ENCODE results near the gene RAD52. TPM values are rescaled to one million over a fixed set of nuclear protein-coding genes. Genes with fewer than 3 reads are reported as not detected.

RAD52 gene
- polyA plus RNA-seq, 2 of the 4 experiments (the other 2 are of a cell fraction), result 12.9 to 29.6 TPM

DNA sequence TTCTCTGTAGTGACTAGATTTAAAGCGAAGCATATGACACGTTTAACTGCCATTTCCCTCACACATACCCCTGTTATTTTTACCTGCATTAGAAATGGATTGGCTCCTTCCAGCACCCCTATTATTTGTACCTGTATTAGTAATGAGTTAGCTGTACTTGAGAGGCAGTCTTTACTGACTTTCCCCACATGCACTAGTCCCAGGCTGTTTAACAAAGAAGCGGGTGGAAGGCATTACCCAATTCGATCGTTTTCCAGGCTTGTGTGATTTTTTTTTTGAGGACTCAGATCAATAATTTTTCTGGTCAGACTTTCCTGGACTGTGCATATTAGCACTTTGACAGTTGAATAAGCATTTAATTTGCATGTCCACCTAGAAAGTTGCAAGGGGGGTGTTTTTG lies 46.4 kb downstream of the RAD52 start (continued):
- TF ChIP-seq CEBPB (IDR thresholded peaks at IDR 0.05), result no peak
- no peak for TF ChIP-seq HDAC2 (IDR thresholded peaks at IDR 0.05)
- TF ChIP-seq, protein P1, sequence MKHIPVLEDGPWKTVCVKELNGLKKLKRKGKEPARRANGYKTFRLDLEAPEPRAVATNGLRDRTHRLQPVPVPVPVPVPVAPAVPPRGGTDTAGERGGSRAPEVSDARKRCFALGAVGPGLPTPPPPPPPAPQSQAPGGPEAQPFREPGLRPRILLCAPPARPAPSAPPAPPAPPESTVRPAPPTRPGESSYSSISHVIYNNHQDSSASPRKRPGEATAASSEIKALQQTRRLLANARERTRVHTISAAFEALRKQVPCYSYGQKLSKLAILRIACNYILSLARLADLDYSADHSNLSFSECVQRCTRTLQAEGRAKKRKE (CRISPR knock-in tag; IDR thresholded peaks at IDR 0.05; ENCODE audit: low read depth), result no peak
- TF ChIP-seq TFCP2L1 (CRISPR knock-in tag; IDR thresholded peaks at IDR 0.05), result no peak

DNA sequence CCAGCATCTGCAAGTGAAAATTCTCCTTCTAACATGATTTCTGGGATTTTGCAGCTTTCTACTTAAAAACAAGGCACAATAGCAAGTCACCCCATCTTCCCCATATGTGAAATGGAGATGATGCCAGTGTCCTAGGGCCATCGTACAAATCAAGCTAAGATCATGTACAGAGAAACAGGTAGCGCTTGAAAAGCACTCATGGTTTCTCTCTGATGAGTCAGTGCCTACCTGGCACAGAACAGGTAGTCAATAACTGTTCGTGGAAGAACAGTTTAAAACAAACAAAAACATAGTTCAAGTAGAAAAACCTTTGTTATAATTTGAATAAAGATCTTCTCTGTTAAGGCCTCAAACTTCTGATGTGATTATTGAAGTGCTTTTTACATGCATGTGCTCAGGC lies 46.9 kb downstream of the RAD52 start:
- DNase-seq (ENCODE audit: low read depth in 1 of 2, low spot score in 1 of 2), result no peak
- POLR2A ChIA-PET, result no interaction called here
- 87% methylated on average over 3 of the region's 3 CpGs for WGBS (ENCODE audit: missing lambda C conversion rate)

DNA sequence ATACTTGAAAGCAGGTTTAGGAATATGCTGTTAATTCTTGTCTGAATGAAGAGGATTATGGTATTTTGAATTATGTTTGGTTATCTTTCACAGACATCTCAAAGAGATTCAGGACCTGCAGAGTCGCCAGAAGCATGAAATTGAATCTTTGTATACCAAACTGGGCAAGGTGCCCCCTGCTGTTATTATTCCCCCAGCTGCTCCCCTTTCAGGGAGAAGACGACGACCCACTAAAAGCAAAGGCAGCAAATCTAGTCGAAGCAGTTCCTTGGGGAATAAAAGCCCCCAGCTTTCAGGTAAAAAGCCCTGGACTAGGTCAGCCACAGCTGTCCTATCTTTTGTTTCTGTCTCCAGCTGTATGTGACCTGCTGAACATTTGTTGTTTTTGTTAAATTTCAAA lies 52.1 kb downstream of the RAD52 start:
- ChIA-PET CTCF (interaction anchor here (1.2 to 1.5 kb wide), 3 partner anchors 53 to 146 kb away, joined by 4 to 6 read pairs (median 4); partner anchors contain the start of genes RAD52 and WNK1), POLR2A (interaction anchor here (1.0 kb wide), 1 partner anchor 327 kb away, joined by 3 read pairs; no protein-coding TSS in a partner anchor)
- DNase-seq (ENCODE audit: low read depth in 1 of 2, low spot score in 1 of 2) (no peak), FAIRE-seq (no peak), ATAC-seq (no peak)
- no peaks in the 10 kb centered on the region for H3K4me1 ChIP-seq
- 87% methylated on average over 4 of the region's 4 CpGs for WGBS (ENCODE audit: missing lambda C conversion rate)
- no peak overlapping the region for H3K27ac ChIP-seq
- TF ChIP-seq RFX5 (IDR thresholded peaks at IDR 0.05) (no peak), FOXS1 (CRISPR knock-in tag; IDR thresholded peaks at IDR 0.05) (no peak), FOSL2 (IDR thresholded peaks at IDR 0.05) (no peak), FOSL2 (CRISPR knock-in tag; IDR thresholded peaks at IDR 0.05) (no peak), CEBPB (IDR thresholded peaks at IDR 0.05) (no peak), CBX2 (IDR thresholded peaks at IDR 0.05; ENCODE audit: borderline replicate concordance, low read depth) (no peak), MAZ (IDR thresholded peaks at IDR 0.05; ENCODE audit: borderline replicate concordance, low read depth, low read length) (no peak), JUNB (IDR thresholded peaks at IDR 0.05) (no peak), PHF8 (IDR thresholded peaks at IDR 0.05; ENCODE audit: borderline replicate concordance, low read depth) (no peak), RNF2 (IDR thresholded peaks at IDR 0.05; ENCODE audit: borderline replicate concordance, low read depth) (no peak), TFCP2L1 (CRISPR knock-in tag; IDR thresholded peaks at IDR 0.05) (no peak), ZC3H11A (IDR thresholded peaks at IDR 0.05) (no peak), NPAS2 (CRISPR knock-in tag; IDR thresholded peaks at IDR 0.05; ENCODE audit: borderline replicate concordance) (no peak), SMC3 (IDR thresholded peaks at IDR 0.05) (no peak), CHD2 (IDR thresholded peaks at IDR 0.05; ENCODE audit: low read length, partially characterized antibody) (no peak)
- TF ChIP-seq, protein P1 (CRISPR knock-in tag; IDR thresholded peaks at IDR 0.05; ENCODE audit: low read depth), result no peak
- TF ChIP-seq, protein P2, sequence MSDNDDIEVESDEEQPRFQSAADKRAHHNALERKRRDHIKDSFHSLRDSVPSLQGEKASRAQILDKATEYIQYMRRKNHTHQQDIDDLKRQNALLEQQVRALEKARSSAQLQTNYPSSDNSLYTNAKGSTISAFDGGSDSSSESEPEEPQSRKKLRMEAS (IDR thresholded peaks at IDR 0.05), result no peak
- TF ChIP-seq, protein P3, sequence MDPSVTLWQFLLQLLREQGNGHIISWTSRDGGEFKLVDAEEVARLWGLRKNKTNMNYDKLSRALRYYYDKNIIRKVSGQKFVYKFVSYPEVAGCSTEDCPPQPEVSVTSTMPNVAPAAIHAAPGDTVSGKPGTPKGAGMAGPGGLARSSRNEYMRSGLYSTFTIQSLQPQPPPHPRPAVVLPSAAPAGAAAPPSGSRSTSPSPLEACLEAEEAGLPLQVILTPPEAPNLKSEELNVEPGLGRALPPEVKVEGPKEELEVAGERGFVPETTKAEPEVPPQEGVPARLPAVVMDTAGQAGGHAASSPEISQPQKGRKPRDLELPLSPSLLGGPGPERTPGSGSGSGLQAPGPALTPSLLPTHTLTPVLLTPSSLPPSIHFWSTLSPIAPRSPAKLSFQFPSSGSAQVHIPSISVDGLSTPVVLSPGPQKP (IDR thresholded peaks at IDR 0.05; ENCODE audit: low read depth, low read length), result no peak
- TF ChIP-seq, protein P4, sequence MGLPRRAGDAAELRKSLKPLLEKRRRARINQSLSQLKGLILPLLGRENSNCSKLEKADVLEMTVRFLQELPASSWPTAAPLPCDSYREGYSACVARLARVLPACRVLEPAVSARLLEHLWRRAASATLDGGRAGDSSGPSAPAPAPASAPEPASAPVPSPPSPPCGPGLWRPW (IDR thresholded peaks at IDR 0.05), result no peak
- no peak overlapping the region for H3K4me3 ChIP-seq
- H3K9me3 ChIP-seq, result no peaks in the 10 kb centered on the region
- H3K4me2 ChIP-seq, result no peak overlapping the region

More for the DNA sequence above, 46.9 kb downstream of the RAD52 start:
- ATAC-seq (no peak), FAIRE-seq (no peak)
- Histone ChIP-seq H3K27ac (no peak overlapping the region), H3K4me3 (no peak overlapping the region), H3K4me1 (no peaks in the 10 kb centered on the region), H3K4me2 (no peak overlapping the region), H3K9me3 (no peaks in the 10 kb centered on the region)
- CTCF ChIA-PET, result interaction anchor here (1.1 to 3.0 kb wide), 2 partner anchors 15 to 86 kb away, joined by 3 to 11 read pairs; no protein-coding TSS in a partner anchor
- TF ChIP-seq, protein P1 (CRISPR knock-in tag; IDR thresholded peaks at IDR 0.05; ENCODE audit: low read depth), result no peak
- TF ChIP-seq ZNF302 (CRISPR knock-in tag; IDR thresholded peaks at IDR 0.05) (no peak), HOXA7 (CRISPR knock-in tag; IDR thresholded peaks at IDR 0.05) (no peak), TP53 (CRISPR knock-in tag; IDR thresholded peaks at IDR 0.05) (no peak), HEYL (CRISPR knock-in tag; IDR thresholded peaks at IDR 0.05) (no peak), KDM1A (IDR thresholded peaks at IDR 0.05; ENCODE audit: low read depth) (no peak), PHF8 (IDR thresholded peaks at IDR 0.05; ENCODE audit: borderline replicate concordance, low read depth) (no peak), CHD4 (IDR thresholded peaks at IDR 0.05; ENCODE audit: borderline replicate concordance) (no peak), EHMT2 (IDR thresholded peaks at IDR 0.05; ENCODE audit: low read depth) (no peak), ZFP36 (IDR thresholded peaks at IDR 0.05; ENCODE audit: borderline replicate concordance, partially characterized antibody) (no peak), HOXB13 (CRISPR knock-in tag; IDR thresholded peaks at IDR 0.05; ENCODE audit: low read depth) (no peak), KDM5A (IDR thresholded peaks at IDR 0.05) (no peak), BHLHE40 (IDR thresholded peaks at IDR 0.05; ENCODE audit: low read depth, low read length) (no peak), TFCP2L1 (CRISPR knock-in tag; IDR thresholded peaks at IDR 0.05) (no peak), SREBF2 (IDR thresholded peaks at IDR 0.05) (no peak), POLR2AphosphoS2 (conservative IDR thresholded peaks at IDR 0.05; ENCODE audit: low read length) (no peak)
- TF ChIP-seq, protein P5, sequence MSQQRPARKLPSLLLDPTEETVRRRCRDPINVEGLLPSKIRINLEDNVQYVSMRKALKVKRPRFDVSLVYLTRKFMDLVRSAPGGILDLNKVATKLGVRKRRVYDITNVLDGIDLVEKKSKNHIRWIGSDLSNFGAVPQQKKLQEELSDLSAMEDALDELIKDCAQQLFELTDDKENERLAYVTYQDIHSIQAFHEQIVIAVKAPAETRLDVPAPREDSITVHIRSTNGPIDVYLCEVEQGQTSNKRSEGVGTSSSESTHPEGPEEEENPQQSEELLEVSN (IDR thresholded peaks at IDR 0.05; ENCODE audit: borderline replicate concordance, low read depth), result no peak
